H1 (cell line): ENCODE measurements around the gene NKTR. TPM values are rescaled to one million over a fixed set of nuclear protein-coding genes. Genes with fewer than 3 reads are reported as not detected.

ENCODE experiments used
- ASH2L ChIP-seq: fragments of 200-600, 300-600 bp; sonication (generic); IDR thresholded peaks from one replicate; pipeline ENCODE4 v1.7.1; 2017; ENCODE audit warnings: low read length
- CBX5 ChIP-seq: fragments of 300-800, 300-1000 bp; sonication (generic); IDR thresholded peaks from 2 replicates; pipeline ENCODE4 v1.7.1; 2016; ENCODE audit warnings: antibody characterized with exemption, low read length, low read depth
- EZH2 ChIP-seq: fragments of 200-600 bp; sonication (generic); IDR thresholded peaks from 2 replicates; pipeline ENCODE4 v1.7.1; 2012; ENCODE audit warnings: low read depth, mild to moderate bottlenecking, moderate library complexity, low read length, inconsistent platforms; ENCODE audit not compliant: severe bottlenecking
- HDAC2 ChIP-seq, 2 experiments: fragments of 300-600 bp in 1 of 2; sonication (generic) in 1 of 2; IDR thresholded peaks; 2 replicates each; pipeline ENCODE4 v1.6.1; 2011 to 2012; ENCODE audit warnings: low read depth in 2 of 2, low read length in 2 of 2, mild to moderate bottlenecking in 2 of 2, moderate library complexity in 2 of 2, borderline replicate concordance in 1 of 2, inconsistent platforms in 1 of 2
- JUND ChIP-seq: IDR thresholded peaks from 2 replicates; pipeline ENCODE4 v1.6.1; 2011; ENCODE audit warnings: mild to moderate bottlenecking, improper control_type of control experiment, low read length
- PHF8 ChIP-seq: fragments of 200-600 bp; sonication (generic); conservative IDR thresholded peaks from 2 replicates; pipeline ENCODE4 v1.7.1; 2012; ENCODE audit warnings: low read depth, mild to moderate bottlenecking, inconsistent platforms, low read length, moderate library complexity
- SIX5 ChIP-seq: IDR thresholded peaks from 2 replicates; pipeline ENCODE4 v1.6.1; 2011; ENCODE audit warnings: mild to moderate bottlenecking, low read depth, low read length
- SUZ12 ChIP-seq: fragments of 200-600 bp; sonication (generic); IDR thresholded peaks from 2 replicates; pipeline ENCODE4 v1.6.1; 2012; ENCODE audit warnings: mild to moderate bottlenecking, inconsistent platforms, low read length, moderate library complexity, mixed read lengths
- TAF7 ChIP-seq: optimal IDR thresholded peaks from 2 replicates; pipeline ENCODE3; 2011; ENCODE audit warnings: low read depth, mild to moderate bottlenecking, inconsistent platforms, low read length, moderate library complexity, borderline replicate concordance
- polyA plus RNA-seq, 7 experiments: library from polyadenylated mRNA; depleted of rRNA in 3 of 7; stranded (reverse) in 5 of 7; unstranded in 2 of 7; fragments of >200 nt in 5 of 7; fragments of 200-250 nt in 2 of 7; gene quantifications; 1 replicate in 5 of 7; 2 replicates in 1 of 7; 4 replicates in 1 of 7; pipeline versions ENCODE4 v1.2.1 to v1.2.3, GENCODE V29; 2011 to 2013; ENCODE audit warnings: missing spikeins in 2 of 7, mixed read lengths in 2 of 7
- total RNA-seq: library from RNA; stranded (reverse); fragmentation: NEBNext Ultra II Directional; extraction: Animal tissue kit (Norgen Biotek cat#: 25700); gene quantifications from 2 replicates; pipeline ENCODE4 v1.2.1, GENCODE V29; 2021

The NKTR gene
- total and polyA plus RNA-seq, 2 of the 8 experiments (the other 6 are each of a cell fraction or from before 2014, with no cell fraction given) = 24.1 to 62.2 TPM

DNA sequence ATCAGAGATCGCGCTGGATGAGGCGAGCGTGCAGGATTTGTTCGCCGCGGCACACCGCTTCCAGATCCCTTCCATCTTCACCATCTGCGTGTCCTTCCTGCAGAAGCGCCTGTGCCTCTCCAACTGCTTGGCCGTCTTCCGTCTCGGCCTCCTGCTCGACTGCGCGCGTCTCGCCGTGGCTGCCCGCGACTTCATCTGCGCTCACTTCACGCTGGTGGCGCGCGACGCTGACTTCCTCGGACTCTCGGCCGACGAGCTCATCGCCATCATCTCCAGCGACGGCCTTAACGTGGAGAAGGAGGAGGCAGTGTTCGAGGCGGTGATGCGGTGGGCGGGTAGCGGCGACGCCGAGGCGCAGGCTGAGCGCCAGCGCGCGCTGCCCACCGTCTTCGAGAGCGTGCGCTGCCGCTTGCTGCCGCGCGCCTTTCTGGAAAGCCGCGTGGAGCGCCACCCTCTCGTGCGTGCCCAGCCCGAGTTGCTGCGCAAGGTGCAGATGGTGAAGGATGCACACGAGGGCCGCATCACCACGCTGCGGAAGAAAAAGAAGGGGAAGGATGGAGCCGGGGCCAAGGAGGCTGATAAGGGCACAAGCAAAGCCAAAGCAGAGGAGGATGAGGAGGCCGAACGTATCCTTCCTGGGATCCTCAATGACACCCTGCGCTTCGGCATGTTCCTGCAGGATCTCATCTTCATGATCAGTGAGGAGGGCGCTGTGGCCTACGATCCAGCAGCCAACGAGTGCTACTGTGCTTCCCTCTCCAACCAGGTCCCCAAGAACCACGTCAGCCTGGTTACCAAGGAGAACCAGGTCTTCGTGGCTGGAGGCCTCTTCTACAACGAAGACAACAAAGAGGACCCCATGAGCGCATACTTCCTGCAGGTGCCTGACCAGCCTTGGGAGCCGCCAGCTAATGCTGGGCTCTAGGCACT lies 85.7 kb downstream of the NKTR start (continued):
- no peak for TF ChIP-seq HDAC2 (IDR thresholded peaks at IDR 0.05; ENCODE audit: borderline replicate concordance in 1 of 2, low read depth in 2 of 2, low read length in 2 of 2)
- TF ChIP-seq PHF8 = no peak
- no peak for TF ChIP-seq SIX5
- no peak for TF ChIP-seq CBX5
- no peak for TF ChIP-seq SUZ12
- TF ChIP-seq ASH2L = no peak
- no peak for TF ChIP-seq TAF7
- TF ChIP-seq JUND = no peak
- TF ChIP-seq EZH2 = no peak
